NB4 (cell line): ENCODE measurements around the gene HDAC7.

Experiments used
- CTCF ChIP-seq: IDR thresholded peaks from one replicate; pipeline ENCODE4 v1.5.1; 2012; ENCODE audit warnings: low read depth, low read length
- MAX ChIP-seq: IDR thresholded peaks from 2 replicates; pipeline ENCODE4 v1.6.1; 2011; ENCODE audit warnings: low read depth, low read length
- MYC ChIP-seq: IDR thresholded peaks from 2 replicates; pipeline ENCODE4 v1.6.1; 2011; ENCODE audit warnings: low read depth, low read length
- POLR2A ChIP-seq: IDR thresholded peaks from 2 replicates; pipeline ENCODE4 v1.6.1; 2011; ENCODE audit warnings: mild to moderate bottlenecking; ENCODE audit not compliant: insufficient read length; ENCODE audit errors: extremely low read depth

- TF ChIP-seq POLR2A, result no peak
- no peak for TF ChIP-seq CTCF
- no peak for TF ChIP-seq MAX
- TF ChIP-seq MYC, result no peak
Measured at GRCh38 chr12:47863985-47864384, 44.3 kb upstream of the HDAC7 start.
